HL-60/S4 treated with phorbol 12-myristate 13-acetate at 8.2 ng/mL for 4 days and 3 days (cell line): ENCODE results near the gene MYO5B.
"Not testable (repeated sequence)": the region's sequence is repeated elsewhere in the genome, so short reads cannot be mapped to it uniquely, and the experiment has no call there.

Source experiments
- in situ Hi-C: fragments of 300-500 bp; cut with MboI; formaldehyde crosslinking; loops from 2 replicates; pipeline ENCODE4 v1.15.0; 2022; ENCODE audit warnings: low sequenced_read_pairs

The MYO5B gene

GRCh38 chr18:49898421-49898820 is 296.5 kb downstream of the MYO5B start:
- in situ Hi-C loops, result no loop called here

- in situ Hi-C loops, result no loop called here
Measured at GRCh38 chr18:49894517-49895226, 300.3 kb downstream of the MYO5B start.

GRCh38 chr18:49893036-49893435 is 301.9 kb downstream of the MYO5B start:
- in situ Hi-C loops, result no loop called here

- in situ Hi-C loops, result no loop called here
Measured at GRCh38 chr18:49892148-49892924, 302.6 kb downstream of the MYO5B start.

GRCh38 chr18:49890041-49890440 is 304.9 kb downstream of the MYO5B start:
- in situ Hi-C loops, result no loop called here

GRCh38 chr18:49889552-49889951 is 305.4 kb downstream of the MYO5B start:
- in situ Hi-C loops, result not testable (repeated sequence)

- in situ Hi-C loops, result no loop called here
Measured at GRCh38 chr18:49886891-49887764, 307.8 kb downstream of the MYO5B start.

GRCh38 chr18:49884959-49885358 is 310.0 kb downstream of the MYO5B start:
- in situ Hi-C loops, result no loop called here

GRCh38 chr18:49884465-49884864 is 310.5 kb downstream of the MYO5B start:
- in situ Hi-C loops, result no loop called here

GRCh38 chr18:49880661-49881060 is 314.3 kb downstream of the MYO5B start:
- in situ Hi-C loops, result no loop called here

- in situ Hi-C loops, result loop anchor here (10.0 kb wide), 1 partner anchor 364 kb away; no protein-coding TSS in a partner anchor
Measured at GRCh38 chr18:49879271-49879580, 315.7 kb downstream of the MYO5B start.

GRCh38 chr18:49878567-49879270 is 316.2 kb downstream of the MYO5B start:
- in situ Hi-C loops, result loop anchor here (10.0 kb wide), 1 partner anchor 364 kb away; no protein-coding TSS in a partner anchor

GRCh38 chr18:49878015-49878414 is 316.9 kb downstream of the MYO5B start:
- in situ Hi-C loops, result loop anchor here (10.0 kb wide), 1 partner anchor 363 kb away; no protein-coding TSS in a partner anchor

GRCh38 chr18:49876536-49876935 is 318.4 kb downstream of the MYO5B start:
- in situ Hi-C loops, result loop anchor here (10.0 kb wide), 1 partner anchor 362 kb away; no protein-coding TSS in a partner anchor

GRCh38 chr18:49875783-49876182 is 319.2 kb downstream of the MYO5B start:
- in situ Hi-C loops, result loop anchor here (10.0 kb wide), 1 partner anchor 361 kb away; no protein-coding TSS in a partner anchor

GRCh38 chr18:49875155-49875554 is 319.8 kb downstream of the MYO5B start:
- in situ Hi-C loops, result loop anchor here (10.0 kb wide), 1 partner anchor 360 kb away; no protein-coding TSS in a partner anchor

- in situ Hi-C loops, result loop anchor here (10.0 kb wide), 1 partner anchor 359 kb away; no protein-coding TSS in a partner anchor
Measured at GRCh38 chr18:49874238-49874637, 320.7 kb downstream of the MYO5B start.

- in situ Hi-C loops, result no loop called here
Measured at GRCh38 chr18:49869354-49869753, 325.6 kb downstream of the MYO5B start.

- in situ Hi-C loops, result no loop called here
Measured at GRCh38 chr18:49866680-49867079, 328.3 kb downstream of the MYO5B start.

- in situ Hi-C loops, result no loop called here
Measured at GRCh38 chr18:49865401-49865800, 329.5 kb downstream of the MYO5B start.
